ENCODE results near the gene ZBTB20.

ZBTB20 gene

GRCh38 chr3:114933407-114933806, 213.7 kb downstream of the ZBTB20 start:
- no peak overlapping the region for H4K91ac ChIP-seq (ENCODE audit: low read length)
- H2AK5ac ChIP-seq (ENCODE audit: low read length, severe bottlenecking): no peak overlapping the region
- H2AFZ ChIP-seq (ENCODE audit: low read depth, low read length): no peak overlapping the region
- no peak overlapping the region for H2BK5ac ChIP-seq (ENCODE audit: low read depth, low read length, poor library complexity, severe bottlenecking)
- no peaks in the 10 kb centered on the region for H3K27me3 ChIP-seq (ENCODE audit: control insufficient read depth in 1 of 2, insufficient read depth in 1 of 2, low read length in 2 of 2)
- no peak overlapping the region for H3K18ac ChIP-seq (ENCODE audit: low read depth in 1 of 2, low read length in 2 of 2)
- H2BK15ac ChIP-seq (ENCODE audit: low read depth, poor library complexity, severe bottlenecking): no peak overlapping the region
- no peak for DNase-seq
- no peak overlapping the region for H2BK120ac ChIP-seq (ENCODE audit: low read depth, low read length)
- H3K4ac ChIP-seq (ENCODE audit: low read depth in 1 of 2, low read length in 2 of 2): no peak overlapping the region
- H3K4me2 ChIP-seq (ENCODE audit: low read length, poor library complexity, severe bottlenecking): no peak overlapping the region
- H3K9ac ChIP-seq (ENCODE audit: low read length): no peak overlapping the region
- H3K9me3 ChIP-seq (ENCODE audit: control insufficient read depth, low read length): no peaks in the 10 kb centered on the region
- H2BK12ac ChIP-seq (ENCODE audit: low read length in 2 of 2): no peak overlapping the region
- no peaks in the 10 kb centered on the region for H3K79me1 ChIP-seq (replicated peaks; ENCODE audit: low read length, poor library complexity, severe bottlenecking)
- no peaks in the 10 kb centered on the region for H3K36me3 ChIP-seq (ENCODE audit: control insufficient read depth in 1 of 2, insufficient read depth in 2 of 2, low read depth in 1 of 2, low read length in 2 of 2)
- peaks cover 1% of the 10 kb centered on the region for H3K4me1 ChIP-seq (ENCODE audit: control insufficient read depth, insufficient read depth, low read depth, low read length)
- H4K8ac ChIP-seq (ENCODE audit: low read length): no peak overlapping the region
- H3K27ac ChIP-seq (ENCODE audit: low read length, poor library complexity, severe bottlenecking): no peak overlapping the region
- 100% methylated on average over 1 of the region's 1 CpG for WGBS
- no peak overlapping the region for H3K4me3 ChIP-seq (ENCODE audit: insufficient read depth in 1 of 2, low read depth in 1 of 2, low read length in 2 of 2)
- H3K14ac ChIP-seq (ENCODE audit: low read length in 2 of 2): no peak overlapping the region
- no peak overlapping the region for H3K23ac ChIP-seq (ENCODE audit: low read length in 2 of 2)

DNA sequence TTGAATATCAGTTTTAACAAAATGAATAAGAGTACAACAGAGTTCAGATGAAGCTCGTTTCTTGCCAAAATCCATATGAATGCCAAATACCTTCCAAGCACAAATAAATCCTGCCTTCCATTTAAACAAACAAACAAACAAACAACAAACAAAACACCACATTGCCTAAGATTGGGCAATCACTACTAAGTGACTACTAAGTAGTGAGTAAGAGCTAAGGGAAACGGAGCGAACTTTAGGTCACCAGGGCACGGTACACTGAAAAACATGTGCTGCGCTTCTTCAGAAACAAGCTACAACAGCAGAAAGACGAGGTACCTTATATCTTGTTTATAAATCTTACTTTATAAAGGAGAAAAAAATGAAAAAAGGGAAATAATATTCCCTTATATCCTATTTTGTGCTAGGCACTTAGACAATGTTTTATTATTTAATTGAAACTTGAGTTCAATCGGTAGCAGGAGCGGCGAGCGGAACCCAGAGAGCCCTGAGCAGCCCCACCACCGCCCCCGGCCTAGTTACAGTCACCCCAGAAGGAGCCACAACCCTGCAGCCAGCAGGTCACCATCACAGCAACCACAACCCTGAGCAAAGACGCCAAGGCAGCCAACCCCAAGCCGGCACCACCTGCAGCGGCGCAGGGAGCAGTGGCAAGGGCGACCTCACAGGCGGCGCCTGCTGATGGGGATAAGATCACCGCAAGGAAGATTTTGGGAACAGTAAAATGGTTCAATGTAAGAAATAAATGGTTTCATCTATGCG, 216.9 kb downstream of the ZBTB20 start:
- H3K4me1 ChIP-seq (ENCODE audit: control insufficient read depth, insufficient read depth, low read depth, low read length): no peaks in the 10 kb centered on the region
- no peak overlapping the region for H2BK15ac ChIP-seq (ENCODE audit: low read depth, poor library complexity, severe bottlenecking)
- no peak overlapping the region for H2AFZ ChIP-seq (ENCODE audit: low read depth, low read length)
- no peak overlapping the region for H2AK5ac ChIP-seq (ENCODE audit: low read length, severe bottlenecking)
- no peak overlapping the region for H2BK120ac ChIP-seq (ENCODE audit: low read depth, low read length)
- H3K4ac ChIP-seq (ENCODE audit: low read depth in 1 of 2, low read length in 2 of 2): no peak overlapping the region
- H4K91ac ChIP-seq (ENCODE audit: low read length): no peak overlapping the region
- no peak overlapping the region for H3K27ac ChIP-seq (ENCODE audit: low read length, poor library complexity, severe bottlenecking)
- H3K4me2 ChIP-seq (ENCODE audit: low read length, poor library complexity, severe bottlenecking): no peak overlapping the region
- peak overlapping the region in 1 of 2 experiments; percentile 18 for H3K4me3 ChIP-seq (ENCODE audit: insufficient read depth in 1 of 2, low read depth in 1 of 2, low read length in 2 of 2)
- H3K18ac ChIP-seq (ENCODE audit: low read depth in 1 of 2, low read length in 2 of 2): peak overlapping the region in 1 of 2 experiments; percentile 37
- no peak overlapping the region for H3K14ac ChIP-seq (ENCODE audit: low read length in 2 of 2)
- peak overlapping the region in 1 of 2 experiments; percentile 15 for H2BK12ac ChIP-seq (ENCODE audit: low read length in 2 of 2)
- H3K79me1 ChIP-seq (replicated peaks; ENCODE audit: low read length, poor library complexity, severe bottlenecking): no peaks in the 10 kb centered on the region
- no peak overlapping the region for H3K23ac ChIP-seq (ENCODE audit: low read length in 2 of 2)
- no peaks in the 10 kb centered on the region for H3K9me3 ChIP-seq (ENCODE audit: control insufficient read depth, low read length)
- H4K8ac ChIP-seq (ENCODE audit: low read length): no peak overlapping the region
- WGBS: 91% methylated on average over 18 of the region's 21 CpGs
- H3K36me3 ChIP-seq (ENCODE audit: control insufficient read depth in 1 of 2, insufficient read depth in 2 of 2, low read depth in 1 of 2, low read length in 2 of 2): no peaks in the 10 kb centered on the region
- no peak overlapping the region for H3K9ac ChIP-seq (ENCODE audit: low read length)
- no peak for DNase-seq
- H2BK5ac ChIP-seq (ENCODE audit: low read depth, low read length, poor library complexity, severe bottlenecking): no peak overlapping the region
- H3K27me3 ChIP-seq (ENCODE audit: control insufficient read depth in 1 of 2, insufficient read depth in 1 of 2, low read length in 2 of 2): no peaks in the 10 kb centered on the region

- Histone ChIP-seq H2AFZ (ENCODE audit: low read depth, low read length) (no peak overlapping the region), H3K36me3 (ENCODE audit: control insufficient read depth in 1 of 2, insufficient read depth in 2 of 2, low read depth in 1 of 2, low read length in 2 of 2) (no peaks in the 10 kb centered on the region), H2BK5ac (ENCODE audit: low read depth, low read length, poor library complexity, severe bottlenecking) (no peak overlapping the region), H3K79me1 (replicated peaks; ENCODE audit: low read length, poor library complexity, severe bottlenecking) (no peaks in the 10 kb centered on the region), H3K4ac (ENCODE audit: low read depth in 1 of 2, low read length in 2 of 2) (no peak overlapping the region), H3K4me2 (ENCODE audit: low read length, poor library complexity, severe bottlenecking) (no peak overlapping the region), H3K4me1 (ENCODE audit: control insufficient read depth, insufficient read depth, low read depth, low read length) (no peaks in the 10 kb centered on the region), H2AK5ac (ENCODE audit: low read length, severe bottlenecking) (no peak overlapping the region), H4K91ac (ENCODE audit: low read length) (no peak overlapping the region), H3K14ac (ENCODE audit: low read length in 2 of 2) (no peak overlapping the region), H2BK120ac (ENCODE audit: low read depth, low read length) (no peak overlapping the region), H3K18ac (ENCODE audit: low read depth in 1 of 2, low read length in 2 of 2) (no peak overlapping the region), H2BK12ac (ENCODE audit: low read length in 2 of 2) (no peak overlapping the region), H3K9ac (ENCODE audit: low read length) (no peak overlapping the region), H3K4me3 (ENCODE audit: insufficient read depth in 1 of 2, low read depth in 1 of 2, low read length in 2 of 2) (no peak overlapping the region), H3K27me3 (ENCODE audit: control insufficient read depth in 1 of 2, insufficient read depth in 1 of 2, low read length in 2 of 2) (no peaks in the 10 kb centered on the region), H4K8ac (ENCODE audit: low read length) (no peak overlapping the region), H3K27ac (ENCODE audit: low read length, poor library complexity, severe bottlenecking) (no peak overlapping the region), H3K23ac (ENCODE audit: low read length in 2 of 2) (no peak overlapping the region), H2BK15ac (ENCODE audit: low read depth, poor library complexity, severe bottlenecking) (no peak overlapping the region), H3K9me3 (ENCODE audit: control insufficient read depth, low read length) (no peaks in the 10 kb centered on the region)
- WGBS: 95% methylated on average over 2 of the region's 2 CpGs
- DNase-seq: peak; percentile 9
Measured at GRCh38 chr3:114928989-114929640, 218.0 kb downstream of the ZBTB20 start.

DNA sequence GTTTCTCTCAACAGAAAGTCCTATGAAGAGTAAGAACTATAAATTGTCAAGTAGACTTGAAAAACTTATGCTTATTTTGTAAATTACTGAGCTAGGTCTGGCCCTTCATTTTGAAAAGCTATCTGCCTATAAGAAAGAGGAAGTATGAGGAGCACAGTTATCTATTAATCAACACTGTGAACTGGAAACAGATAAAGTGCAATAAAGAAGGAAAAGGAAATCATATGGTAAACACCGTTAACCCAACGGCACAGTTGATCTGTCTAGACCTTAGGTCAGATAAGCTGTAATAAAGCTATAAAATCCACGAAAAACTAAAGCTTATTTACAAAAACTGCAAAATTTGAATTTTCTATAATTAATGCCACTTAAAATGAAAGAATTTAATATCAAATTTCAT, 242.5 kb downstream of the ZBTB20 start:
- Histone ChIP-seq H3K9ac (ENCODE audit: low read length) (no peak overlapping the region), H4K91ac (ENCODE audit: low read length) (no peak overlapping the region), H4K8ac (ENCODE audit: low read length) (no peak overlapping the region), H3K4me3 (ENCODE audit: insufficient read depth in 1 of 2, low read depth in 1 of 2, low read length in 2 of 2) (no peak overlapping the region), H3K14ac (ENCODE audit: low read length in 2 of 2) (no peak overlapping the region), H2BK5ac (ENCODE audit: low read depth, low read length, poor library complexity, severe bottlenecking) (no peak overlapping the region), H3K79me1 (replicated peaks; ENCODE audit: low read length, poor library complexity, severe bottlenecking) (no peaks in the 10 kb centered on the region), H2BK15ac (ENCODE audit: low read depth, poor library complexity, severe bottlenecking) (no peak overlapping the region), H3K36me3 (ENCODE audit: control insufficient read depth in 1 of 2, insufficient read depth in 2 of 2, low read depth in 1 of 2, low read length in 2 of 2) (no peaks in the 10 kb centered on the region), H2AK5ac (ENCODE audit: low read length, severe bottlenecking) (no peak overlapping the region), H3K23ac (ENCODE audit: low read length in 2 of 2) (no peak overlapping the region), H3K9me3 (ENCODE audit: control insufficient read depth, low read length) (peaks cover 4% of the 10 kb centered on the region), H3K27me3 (ENCODE audit: control insufficient read depth in 1 of 2, insufficient read depth in 1 of 2, low read length in 2 of 2) (no peaks in the 10 kb centered on the region), H3K4me1 (ENCODE audit: control insufficient read depth, insufficient read depth, low read depth, low read length) (no peaks in the 10 kb centered on the region), H3K4me2 (ENCODE audit: low read length, poor library complexity, severe bottlenecking) (no peak overlapping the region), H3K4ac (ENCODE audit: low read depth in 1 of 2, low read length in 2 of 2) (no peak overlapping the region), H3K27ac (ENCODE audit: low read length, poor library complexity, severe bottlenecking) (no peak overlapping the region), H2BK120ac (ENCODE audit: low read depth, low read length) (no peak overlapping the region), H3K18ac (ENCODE audit: low read depth in 1 of 2, low read length in 2 of 2) (no peak overlapping the region), H2BK12ac (ENCODE audit: low read length in 2 of 2) (no peak overlapping the region), H2AFZ (ENCODE audit: low read depth, low read length) (no peak overlapping the region)
- no CpG with 5 or more reads among the region's 3 CpGs for WGBS
- no peak for DNase-seq
